Measurements from ENCODE around the gene AP2A2.

Gene AP2A2

DNA sequence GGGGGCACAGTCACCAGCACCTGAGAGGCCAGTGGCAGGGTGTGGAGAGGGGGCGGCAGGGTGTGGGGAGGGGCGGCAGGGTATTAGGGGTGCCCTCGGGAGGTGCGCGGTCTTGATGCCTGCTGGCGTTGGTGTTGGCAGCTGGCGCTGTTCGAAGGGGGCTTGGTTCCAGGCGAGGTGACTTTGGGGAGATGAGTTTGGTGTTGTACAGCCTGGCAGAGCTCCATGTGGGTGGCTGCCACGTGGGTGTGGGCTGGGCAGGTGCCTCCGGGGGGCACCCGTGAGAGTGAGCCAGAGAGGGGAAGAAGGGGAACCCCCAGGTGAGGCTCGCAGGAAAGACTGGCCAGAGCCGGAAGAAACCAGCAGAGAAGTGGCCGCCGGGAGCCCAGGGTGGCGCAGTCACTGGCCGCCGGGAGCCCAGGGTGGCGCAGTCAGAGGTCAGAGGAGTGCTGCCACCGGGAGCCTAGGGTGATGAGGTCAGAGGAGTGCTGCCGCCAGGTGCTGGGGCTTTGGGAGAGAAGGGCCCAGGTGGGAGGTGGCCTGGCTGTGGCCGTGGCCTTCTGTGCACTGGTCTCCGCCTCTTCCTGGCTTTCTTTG, 66.1 kb downstream of the AP2A2 start:
- TF ChIP-seq, protein P1, sequence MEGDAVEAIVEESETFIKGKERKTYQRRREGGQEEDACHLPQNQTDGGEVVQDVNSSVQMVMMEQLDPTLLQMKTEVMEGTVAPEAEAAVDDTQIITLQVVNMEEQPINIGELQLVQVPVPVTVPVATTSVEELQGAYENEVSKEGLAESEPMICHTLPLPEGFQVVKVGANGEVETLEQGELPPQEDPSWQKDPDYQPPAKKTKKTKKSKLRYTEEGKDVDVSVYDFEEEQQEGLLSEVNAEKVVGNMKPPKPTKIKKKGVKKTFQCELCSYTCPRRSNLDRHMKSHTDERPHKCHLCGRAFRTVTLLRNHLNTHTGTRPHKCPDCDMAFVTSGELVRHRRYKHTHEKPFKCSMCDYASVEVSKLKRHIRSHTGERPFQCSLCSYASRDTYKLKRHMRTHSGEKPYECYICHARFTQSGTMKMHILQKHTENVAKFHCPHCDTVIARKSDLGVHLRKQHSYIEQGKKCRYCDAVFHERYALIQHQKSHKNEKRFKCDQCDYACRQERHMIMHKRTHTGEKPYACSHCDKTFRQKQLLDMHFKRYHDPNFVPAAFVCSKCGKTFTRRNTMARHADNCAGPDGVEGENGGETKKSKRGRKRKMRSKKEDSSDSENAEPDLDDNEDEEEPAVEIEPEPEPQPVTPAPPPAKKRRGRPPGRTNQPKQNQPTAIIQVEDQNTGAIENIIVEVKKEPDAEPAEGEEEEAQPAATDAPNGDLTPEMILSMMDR (IDR thresholded peaks at IDR 0.05; ENCODE audit: extremely low read depth, missing control alignments): no peak
- DNase-seq (ENCODE audit: low spot score): no peak

- DNase-seq (ENCODE audit: low spot score): no peak
- TF ChIP-seq, protein P1 (IDR thresholded peaks at IDR 0.05; ENCODE audit: extremely low read depth, missing control alignments): no peak
Observed at GRCh38 chr11:992577-992976, 66.9 kb downstream of the AP2A2 start.

DNA sequence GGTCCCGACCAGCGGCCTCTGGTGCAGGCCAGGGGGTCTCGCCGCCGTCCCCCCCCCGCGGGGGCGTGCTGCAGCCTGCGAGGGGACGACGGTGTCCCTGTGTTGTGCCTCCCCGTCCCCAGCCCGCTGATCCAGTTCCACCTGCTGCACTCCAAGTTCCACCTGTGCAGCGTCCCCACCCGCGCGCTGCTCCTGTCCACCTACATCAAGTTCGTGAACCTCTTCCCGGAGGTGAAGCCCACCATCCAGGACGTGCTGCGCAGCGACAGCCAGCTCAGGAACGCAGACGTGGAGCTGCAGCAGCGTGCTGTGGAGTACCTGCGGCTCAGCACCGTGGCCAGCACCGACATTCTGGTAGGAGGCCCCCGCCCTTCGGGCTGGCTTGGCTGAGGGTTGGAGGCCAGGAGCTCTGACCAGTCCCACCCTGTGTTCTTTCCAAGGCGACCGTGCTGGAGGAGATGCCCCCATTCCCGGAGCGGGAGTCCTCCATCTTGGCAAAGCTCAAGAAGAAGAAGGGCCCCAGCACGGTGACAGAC, 68.0 kb downstream of the AP2A2 start:
- DNase-seq (ENCODE audit: low spot score): no peak
- TF ChIP-seq, protein P1 (IDR thresholded peaks at IDR 0.05; ENCODE audit: extremely low read depth, missing control alignments): no peak

- TF ChIP-seq, protein P1 (IDR thresholded peaks at IDR 0.05; ENCODE audit: extremely low read depth, missing control alignments): no peak
- DNase-seq (ENCODE audit: low spot score): peak; percentile 68
Observed at GRCh38 chr11:995044-995751, 69.5 kb downstream of the AP2A2 start.

- DNase-seq (ENCODE audit: low spot score): peak; percentile 92
- TF ChIP-seq, protein P1 (IDR thresholded peaks at IDR 0.05; ENCODE audit: extremely low read depth, missing control alignments): no peak
Observed at GRCh38 chr11:995752-996420, 70.2 kb downstream of the AP2A2 start.

GRCh38 chr11:996681-997080, 71.0 kb downstream of the AP2A2 start:
- TF ChIP-seq, protein P1 (IDR thresholded peaks at IDR 0.05; ENCODE audit: extremely low read depth, missing control alignments): no peak
- no peak for DNase-seq (ENCODE audit: low spot score)

- TF ChIP-seq, protein P1 (IDR thresholded peaks at IDR 0.05; ENCODE audit: extremely low read depth, missing control alignments): no peak
- no peak for DNase-seq (ENCODE audit: low spot score)
Observed at GRCh38 chr11:997907-998306, 72.2 kb downstream of the AP2A2 start.
